Osteoblast (primary cell): ENCODE results near the gene PROM2. TPM values are rescaled to one million over a fixed set of nuclear protein-coding genes. Genes with fewer than 3 reads are reported as not detected.

ENCODE experiments used
- DNase-seq: peaks from one replicate; pipeline ENCODE4 v3.0.0; 2011; ENCODE audit warnings: low spot score, mixed read lengths; ENCODE audit not compliant: insufficient read length; ENCODE audit errors: missing footprints
- H2AFZ ChIP-seq: 2 replicates; pipeline ENCODE4 v1.6.0; 2011; ENCODE audit warnings: mild to moderate bottlenecking, low read length
- H3K27ac ChIP-seq: 2 replicates; pipeline ENCODE4 v1.5.1; 2011; ENCODE audit warnings: mild to moderate bottlenecking, low read depth, low read length, moderate library complexity
- H3K27me3 ChIP-seq: 2 replicates; pipeline ENCODE4 v1.6.0; 2012; ENCODE audit warnings: mild to moderate bottlenecking, control low read depth, inconsistent platforms, low read length, moderate library complexity; ENCODE audit not compliant: insufficient read depth
- H3K36me3 ChIP-seq: 2 replicates; pipeline ENCODE4 v1.5.1; 2011; ENCODE audit warnings: mild to moderate bottlenecking, low read length, control low read depth, moderate library complexity; ENCODE audit not compliant: insufficient read depth
- H3K4me1 ChIP-seq: 2 replicates; pipeline ENCODE4 v1.5.1; 2011; ENCODE audit warnings: mild to moderate bottlenecking, low read length, control low read depth, moderate library complexity; ENCODE audit not compliant: insufficient read depth
- H3K4me2 ChIP-seq: 2 replicates; pipeline ENCODE4 v1.6.0; 2011; ENCODE audit warnings: mild to moderate bottlenecking, low read length; ENCODE audit not compliant: insufficient read depth
- H3K4me3 ChIP-seq: fragments of 200-600 bp; sonication (generic); 3 replicates; pipeline ENCODE4 v1.5.1; 2012; ENCODE audit warnings: mild to moderate bottlenecking, low read length, inconsistent platforms; ENCODE audit not compliant: insufficient read depth
- H3K79me2 ChIP-seq: 2 replicates; pipeline ENCODE4 v1.6.0; 2012; ENCODE audit warnings: mild to moderate bottlenecking, low read length, control low read depth, inconsistent platforms; ENCODE audit not compliant: insufficient read depth
- H3K9me3 ChIP-seq: 2 replicates; pipeline ENCODE4 v1.5.1; 2011; ENCODE audit warnings: low read depth, low read length, control low read depth
- H4K20me1 ChIP-seq: 2 replicates; pipeline ENCODE4 v1.6.0; 2012; ENCODE audit warnings: mild to moderate bottlenecking, low read length, control low read depth; ENCODE audit not compliant: insufficient read depth
- total RNA-seq: library from RNA; depleted of rRNA; stranded (reverse); fragments of >200 nt; gene quantifications from 2 replicates; pipeline ENCODE4 v1.2.3, GENCODE V29; 2012
- TF ChIP-seq, protein P1 (sequence below): IDR thresholded peaks from 2 replicates; pipeline ENCODE4 v1.5.1; 2011; ENCODE audit warnings: mild to moderate bottlenecking, low read depth, low read length, moderate library complexity; ENCODE audit errors: extremely low read depth

Gene PROM2
- total RNA-seq, 1 donor, result 0.36 TPM

DNA sequence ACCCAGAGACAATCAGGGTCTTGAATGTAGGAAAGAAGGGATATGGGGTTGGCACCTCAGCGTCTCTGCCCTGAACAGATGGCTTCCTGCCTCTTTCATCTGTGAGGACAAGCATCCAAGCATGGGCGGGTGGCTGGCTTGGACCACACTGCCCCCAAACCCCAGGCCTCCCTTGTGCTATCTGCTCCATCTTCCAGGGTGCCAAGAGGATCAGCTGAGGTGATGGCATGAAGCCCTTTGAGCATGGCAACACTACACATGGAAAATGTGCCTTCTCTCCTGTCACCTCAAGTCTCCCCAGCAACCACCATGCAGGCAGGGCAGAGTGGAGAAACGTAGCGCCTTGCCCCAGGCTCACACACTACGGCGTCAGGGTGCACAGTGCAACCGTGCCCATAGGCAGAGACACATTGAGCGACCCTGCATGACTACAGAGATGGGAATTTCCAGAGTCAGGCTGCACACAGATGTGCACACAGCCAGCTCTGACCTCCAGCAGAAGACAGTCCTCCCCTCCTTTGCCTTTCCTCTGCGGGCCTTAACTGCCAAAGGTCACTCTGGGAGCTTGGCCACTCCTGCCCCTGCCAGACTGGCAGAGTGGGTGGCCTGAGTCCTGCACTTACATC is 24.4 kb downstream of the PROM2 start:
- no peaks in the 10 kb centered on the region for H3K9me3 ChIP-seq
- H2AFZ ChIP-seq, result no peak overlapping the region
- no peaks in the 10 kb centered on the region for H3K79me2 ChIP-seq
- H3K27ac ChIP-seq, result no peak overlapping the region
- H3K4me1 ChIP-seq, result no peaks in the 10 kb centered on the region
- no peaks in the 10 kb centered on the region for H3K36me3 ChIP-seq
- H3K4me3 ChIP-seq, result no peak overlapping the region
- H3K27me3 ChIP-seq, result peaks cover 22% of the 10 kb centered on the region
- DNase-seq, result no peak
- no peaks in the 10 kb centered on the region for H4K20me1 ChIP-seq
- H3K4me2 ChIP-seq, result no peak overlapping the region
- TF ChIP-seq, protein P1, sequence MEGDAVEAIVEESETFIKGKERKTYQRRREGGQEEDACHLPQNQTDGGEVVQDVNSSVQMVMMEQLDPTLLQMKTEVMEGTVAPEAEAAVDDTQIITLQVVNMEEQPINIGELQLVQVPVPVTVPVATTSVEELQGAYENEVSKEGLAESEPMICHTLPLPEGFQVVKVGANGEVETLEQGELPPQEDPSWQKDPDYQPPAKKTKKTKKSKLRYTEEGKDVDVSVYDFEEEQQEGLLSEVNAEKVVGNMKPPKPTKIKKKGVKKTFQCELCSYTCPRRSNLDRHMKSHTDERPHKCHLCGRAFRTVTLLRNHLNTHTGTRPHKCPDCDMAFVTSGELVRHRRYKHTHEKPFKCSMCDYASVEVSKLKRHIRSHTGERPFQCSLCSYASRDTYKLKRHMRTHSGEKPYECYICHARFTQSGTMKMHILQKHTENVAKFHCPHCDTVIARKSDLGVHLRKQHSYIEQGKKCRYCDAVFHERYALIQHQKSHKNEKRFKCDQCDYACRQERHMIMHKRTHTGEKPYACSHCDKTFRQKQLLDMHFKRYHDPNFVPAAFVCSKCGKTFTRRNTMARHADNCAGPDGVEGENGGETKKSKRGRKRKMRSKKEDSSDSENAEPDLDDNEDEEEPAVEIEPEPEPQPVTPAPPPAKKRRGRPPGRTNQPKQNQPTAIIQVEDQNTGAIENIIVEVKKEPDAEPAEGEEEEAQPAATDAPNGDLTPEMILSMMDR, result no peak

DNA sequence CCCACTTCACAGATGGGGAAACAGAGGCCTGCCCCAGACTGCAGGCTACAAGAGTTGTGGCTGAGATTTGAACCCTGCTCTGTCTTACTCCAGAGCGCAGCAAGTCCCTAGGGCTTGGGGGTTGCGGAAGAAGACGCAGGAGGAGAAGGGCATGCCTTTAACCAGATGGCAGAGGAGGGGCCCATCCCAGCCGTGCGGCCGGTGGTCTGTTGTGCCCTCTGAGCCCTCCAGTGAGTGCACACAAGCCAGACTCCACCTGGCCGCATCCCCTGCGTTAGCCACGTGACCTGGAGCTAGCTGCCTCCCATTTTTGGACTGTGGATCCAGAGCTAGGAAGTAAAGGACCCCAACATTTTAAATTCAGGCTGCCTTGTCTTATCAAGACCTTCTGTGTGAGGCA is 25.7 kb downstream of the PROM2 start:
- H3K79me2 ChIP-seq, result no peaks in the 10 kb centered on the region
- H2AFZ ChIP-seq, result no peak overlapping the region
- H3K9me3 ChIP-seq, result no peaks in the 10 kb centered on the region
- TF ChIP-seq, protein P1, result no peak
- no peak overlapping the region for H3K4me2 ChIP-seq
- no peak overlapping the region for H3K4me3 ChIP-seq
- H4K20me1 ChIP-seq, result no peaks in the 10 kb centered on the region
- DNase-seq, result no peak
- H3K27ac ChIP-seq, result no peak overlapping the region
- H3K36me3 ChIP-seq, result no peaks in the 10 kb centered on the region
- H3K4me1 ChIP-seq, result no peaks in the 10 kb centered on the region
- peaks cover 28% of the 10 kb centered on the region for H3K27me3 ChIP-seq

DNA sequence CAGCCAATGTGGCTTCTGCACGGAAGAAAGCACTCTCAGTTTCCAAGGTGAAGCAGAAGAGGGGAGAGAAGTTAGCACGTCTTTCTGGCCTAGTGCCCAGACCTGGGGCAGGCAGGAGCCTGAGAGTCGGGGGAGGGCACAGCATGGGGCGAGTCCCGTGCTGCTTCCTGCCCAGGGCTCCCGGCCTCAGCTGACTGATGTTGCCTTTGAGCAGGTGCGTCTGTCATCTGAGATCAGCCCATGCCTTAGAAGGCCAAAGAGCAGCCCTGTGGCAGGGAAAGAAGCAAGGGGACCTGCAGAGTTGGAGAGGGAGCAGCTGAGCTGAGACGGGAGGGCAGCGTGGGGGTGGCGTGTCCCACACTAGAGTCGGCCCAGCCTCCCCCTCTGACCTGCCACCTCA is 26.2 kb downstream of the PROM2 start:
- H3K36me3 ChIP-seq, result no peaks in the 10 kb centered on the region
- H3K79me2 ChIP-seq, result no peaks in the 10 kb centered on the region
- H3K4me3 ChIP-seq, result no peak overlapping the region
- no peak overlapping the region for H3K4me2 ChIP-seq
- DNase-seq, result no peak
- TF ChIP-seq, protein P1, result no peak
- no peak overlapping the region for H3K27ac ChIP-seq
- H3K27me3 ChIP-seq, result peaks cover 32% of the 10 kb centered on the region
- H4K20me1 ChIP-seq, result no peaks in the 10 kb centered on the region
- H2AFZ ChIP-seq, result no peak overlapping the region
- no peaks in the 10 kb centered on the region for H3K4me1 ChIP-seq
- H3K9me3 ChIP-seq, result no peaks in the 10 kb centered on the region

DNA sequence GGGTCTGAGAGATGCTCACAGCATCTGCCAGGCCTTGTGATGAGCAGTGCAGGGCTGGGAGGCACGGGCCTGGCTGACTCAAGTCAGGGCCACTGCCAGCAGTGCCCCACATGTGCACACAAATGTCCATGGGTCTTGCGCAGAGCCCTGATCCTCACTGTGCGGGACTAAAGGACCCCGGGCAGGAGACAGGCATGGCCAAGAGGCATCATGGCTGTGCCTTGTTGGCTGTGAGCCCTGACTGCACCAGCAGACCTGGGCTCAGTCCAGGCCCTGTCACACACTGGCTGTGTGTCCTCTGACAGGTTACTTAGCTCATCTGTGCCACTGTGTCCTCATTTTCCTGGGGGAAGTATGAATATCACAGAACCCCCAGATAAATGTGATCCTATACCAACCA is 26.9 kb downstream of the PROM2 start:
- no peak for DNase-seq
- no peak overlapping the region for H3K27ac ChIP-seq
- H3K79me2 ChIP-seq, result no peaks in the 10 kb centered on the region
- TF ChIP-seq, protein P1, result no peak
- no peaks in the 10 kb centered on the region for H3K9me3 ChIP-seq
- H3K4me2 ChIP-seq, result no peak overlapping the region
- no peak overlapping the region for H2AFZ ChIP-seq
- peaks cover 5% of the 10 kb centered on the region for H3K4me1 ChIP-seq
- H3K36me3 ChIP-seq, result no peaks in the 10 kb centered on the region
- no peaks in the 10 kb centered on the region for H4K20me1 ChIP-seq
- H3K27me3 ChIP-seq, result peaks cover 31% of the 10 kb centered on the region
- no peak overlapping the region for H3K4me3 ChIP-seq
